Heart right ventricle (tissue), 16 donors: ENCODE measurements around the gene RIMBP2. TPM values are rescaled to one million over a fixed set of nuclear protein-coding genes. Genes with fewer than 3 reads are reported as not detected.

Source experiments
- ATAC-seq, 8 donors: fragments of 200-7000 bp; cut with Tn5 transposase; one replicate each; pipeline ENCODE4 v1.9.1; 2020; ENCODE audit warnings: mild to moderate bottlenecking in 8 of 8, moderate library complexity in 8 of 8, moderate number of reproducible peaks in 1 of 8
- DNase-seq, 2 donors: peaks; one replicate each; pipeline ENCODE4 v3.0.0-alpha.2; 2020
- H3K27ac ChIP-seq, 10 donors: fragments of 200-600 bp; sonication (generic) in 2 of 10; one replicate each; pipeline versions ENCODE4 v1.5.0 to v1.8.0; 2020 to 2022; ENCODE audit warnings: mild to moderate bottlenecking in 3 of 10
- H3K27me3 ChIP-seq, 7 donors: fragments of 200-600 bp; one replicate each; pipeline ENCODE4 v1.8.0; 2021 to 2022; ENCODE audit warnings: mild to moderate bottlenecking in 2 of 7
- H3K36me3 ChIP-seq, 9 donors: fragments of 200-600 bp; sonication (generic) in 1 of 9; one replicate each; pipeline versions ENCODE4 v1.5.0 to v1.8.0; 2020 to 2022; ENCODE audit warnings: mild to moderate bottlenecking in 2 of 9
- H3K4me1 ChIP-seq, 9 donors: fragments of 200-600 bp; sonication (generic) in 1 of 9; one replicate each; pipeline versions ENCODE4 v1.5.0 to v1.8.0; 2020 to 2022; ENCODE audit warnings: mild to moderate bottlenecking in 4 of 9
- H3K4me3 ChIP-seq, 10 donors: fragments of 200-600 bp; sonication (generic) in 2 of 10; one replicate each; pipeline versions ENCODE4 v1.5.0 to v1.8.0; 2020 to 2022; ENCODE audit warnings: mild to moderate bottlenecking in 7 of 10, moderate library complexity in 2 of 10
- H3K9me3 ChIP-seq, 11 donors: fragments of 200-600 bp in 10 of 11; sonication (generic) in 2 of 11; one replicate each; pipeline versions ENCODE4 v1.5.0 to v1.8.0; 2013 to 2022; ENCODE audit warnings: mild to moderate bottlenecking in 2 of 11, control low read depth in 1 of 11, moderate library complexity in 1 of 11
- WGBS, 2 donors: extraction: QIAGEN DNeasy Blood & Tissue Kit; methylation state at CpG; one replicate each; pipeline ENCODE4 v1.1.7; 2013; ENCODE audit warnings: inconsistent platforms in 1 of 2; 5-methylcytosine and 5-hydroxymethylcytosine counted together
- intact Hi-C, 10 donors: fragments of 100-400 bp; cut with DNase I; formaldehyde crosslinking; loops; one replicate each; pipeline versions ENCODE4 v1.11.1 to v1.14.2; 2022
- polyA plus RNA-seq, 2 donors: library from polyadenylated mRNA; stranded (reverse); fragments of 200-250 nt; gene quantifications; one replicate each; pipeline ENCODE4 v1.2.3, GENCODE V29; 2013
- total RNA-seq, 10 donors: library from RNA; stranded (reverse); fragmentation: NEBNext Ultra II Directional in 3 of 10; extraction: Animal tissue kit (Norgen Biotek cat#: 25700) in 3 of 10; gene quantifications; one replicate each; pipeline versions ENCODE4 v1.2.1 to v1.2.4, GENCODE V29; 2021 to 2023
- TF ChIP-seq, protein P1 (sequence below), 9 donors: fragments of 200-600 bp; sonication (generic) in 2 of 9; IDR thresholded peaks; one replicate each; pipeline versions ENCODE4 v1.5.0 to v1.8.0; 2021 to 2022; ENCODE audit warnings: antibody characterized with exemption in 9 of 9, mild to moderate bottlenecking in 5 of 9, moderate library complexity in 1 of 9
- donor health status: Arrhythmogenic right ventricular cardiomyopathy.
- donor health status: ischemic (EF 13 %, LVEDD 7.1; RV severe dilation, severe dysfunction).
- donor health status: healthy with polysubstance abuse.
- donor health status: DM: no; HTN: yes; CAD: no.
- donor health status: DM: no; HTN: no; CAD: no.
- donor health status: ischemic (EF 25% LVEDD 6.9; RV normal size, moderate dysfunction).
- donor health status: ischemic (EF 25% LVEDD 5.7; RV mildly dilated, moderate dysfunction).
- donor health status: healthy.
- donor health status: DM: yes; HTN: yes; CAD: no.
- donor health status: Ischemic cardiomyopathy.
- donor health status: ischemic (EF 35%, LVEDD 5.7; RV mildly dilated, moderate dysfunction).
- donor health status: nonischemic (EF 11% LVEDD 7.7; RV severe dilation, severe dysfunction).
- donor health status: DM: yes; HTN: yes; CAD: no.
- donor health status: PGD.
- donor health status: ischemic (EF 29% LVEDD 5.4; RV normal size, mild dysfunction).
- donor health status: nonischemic (EF 23%, LVEDD 6.1; RV moderate dilation, normal function).

The RIMBP2 gene
- total and polyA plus RNA-seq, 12 donors: 0.01 to 0.17 (median 0.05) TPM; not detected in 9

DNA sequence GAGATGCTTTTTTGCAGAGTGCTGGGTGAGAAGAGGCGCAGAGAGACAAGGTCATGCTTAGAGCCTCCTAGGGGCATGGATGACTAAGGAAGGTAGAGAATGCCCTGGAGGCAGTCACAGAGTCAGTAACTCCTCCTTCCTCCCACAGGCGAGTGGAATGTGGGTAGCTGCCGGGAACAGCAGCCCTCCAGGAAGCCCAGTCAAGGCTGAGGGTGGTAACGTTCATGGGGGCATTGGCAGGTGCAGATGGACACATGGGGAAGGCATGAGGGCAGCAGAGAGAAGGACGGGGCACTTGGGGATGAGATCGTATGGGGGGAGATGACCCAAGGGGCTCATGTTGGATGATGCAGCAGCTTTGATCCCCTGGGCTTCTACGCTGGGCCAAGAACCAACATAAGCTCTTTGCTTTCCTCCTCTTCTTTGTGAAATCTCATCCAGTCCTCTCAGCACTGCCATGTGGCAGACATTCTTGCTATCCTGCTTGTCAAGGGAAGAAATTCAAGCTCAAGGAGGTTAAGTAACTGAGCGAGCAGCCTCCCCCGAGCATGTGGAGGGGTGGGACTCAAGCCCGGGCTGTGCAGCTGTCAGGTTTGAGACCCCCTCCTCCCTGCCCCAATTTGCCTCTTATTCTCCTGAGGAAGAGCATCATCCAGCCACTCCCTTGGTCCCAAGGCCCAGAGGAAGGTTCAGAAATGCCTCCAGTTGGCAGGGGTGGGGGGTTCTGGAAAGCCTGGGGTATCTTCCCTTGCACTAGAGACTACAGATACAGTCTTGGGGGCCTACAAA is 190.5 kb downstream of the RIMBP2 start:
- H3K4me1 ChIP-seq: no peaks in the 10 kb centered on the region
- peaks cover 0 to 20% (median 11%) of the 10 kb centered on the region in 7 donors for H3K27me3 ChIP-seq
- H3K27ac ChIP-seq: no peak overlapping the region
- DNase-seq (no peak), ATAC-seq (no peak)
- no peak overlapping the region for H3K4me3 ChIP-seq
- H3K9me3 ChIP-seq: no peaks in the 10 kb centered on the region
- 73% methylated on average over 10 of the region's 10 CpGs for WGBS, 2 donors
- intact Hi-C loops: no loop called here
- no peaks in the 10 kb centered on the region for H3K36me3 ChIP-seq
- TF ChIP-seq, protein P1, sequence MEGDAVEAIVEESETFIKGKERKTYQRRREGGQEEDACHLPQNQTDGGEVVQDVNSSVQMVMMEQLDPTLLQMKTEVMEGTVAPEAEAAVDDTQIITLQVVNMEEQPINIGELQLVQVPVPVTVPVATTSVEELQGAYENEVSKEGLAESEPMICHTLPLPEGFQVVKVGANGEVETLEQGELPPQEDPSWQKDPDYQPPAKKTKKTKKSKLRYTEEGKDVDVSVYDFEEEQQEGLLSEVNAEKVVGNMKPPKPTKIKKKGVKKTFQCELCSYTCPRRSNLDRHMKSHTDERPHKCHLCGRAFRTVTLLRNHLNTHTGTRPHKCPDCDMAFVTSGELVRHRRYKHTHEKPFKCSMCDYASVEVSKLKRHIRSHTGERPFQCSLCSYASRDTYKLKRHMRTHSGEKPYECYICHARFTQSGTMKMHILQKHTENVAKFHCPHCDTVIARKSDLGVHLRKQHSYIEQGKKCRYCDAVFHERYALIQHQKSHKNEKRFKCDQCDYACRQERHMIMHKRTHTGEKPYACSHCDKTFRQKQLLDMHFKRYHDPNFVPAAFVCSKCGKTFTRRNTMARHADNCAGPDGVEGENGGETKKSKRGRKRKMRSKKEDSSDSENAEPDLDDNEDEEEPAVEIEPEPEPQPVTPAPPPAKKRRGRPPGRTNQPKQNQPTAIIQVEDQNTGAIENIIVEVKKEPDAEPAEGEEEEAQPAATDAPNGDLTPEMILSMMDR (IDR thresholded peaks at IDR 0.05): no peak

DNA sequence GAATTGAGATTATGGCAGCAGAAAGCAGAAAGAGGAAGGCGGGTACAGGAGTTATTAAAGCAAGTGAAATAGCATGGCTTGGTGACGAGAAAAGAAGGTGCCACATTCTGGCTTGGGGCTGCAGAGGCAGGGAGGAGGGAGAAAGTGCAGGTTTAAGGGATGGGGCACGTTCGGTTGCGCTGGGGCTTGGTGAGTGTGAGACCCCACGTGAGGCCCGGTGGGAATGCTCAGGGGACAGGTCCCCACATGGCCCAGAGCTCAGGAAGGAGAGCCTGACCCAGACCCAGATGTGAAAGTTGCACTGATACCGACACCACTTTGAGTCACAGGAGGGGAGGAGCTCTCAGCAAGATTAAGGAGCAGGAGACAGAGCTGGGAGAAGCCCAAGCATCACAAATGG is 191.3 kb downstream of the RIMBP2 start:
- Histone ChIP-seq H3K4me1 (no peaks in the 10 kb centered on the region), H3K4me3 (no peak overlapping the region), H3K36me3 (no peaks in the 10 kb centered on the region), H3K27me3 (peaks cover 0 to 16% (median 10%) of the 10 kb centered on the region in 7 donors), H3K27ac (no peak overlapping the region), H3K9me3 (no peaks in the 10 kb centered on the region)
- 64 to 72% methylated on average over 8 of the region's 8 CpGs for WGBS, 2 donors
- ATAC-seq (no peak), DNase-seq (no peak)
- intact Hi-C loops: no loop called here
- TF ChIP-seq, protein P1 (IDR thresholded peaks at IDR 0.05): no peak

DNA sequence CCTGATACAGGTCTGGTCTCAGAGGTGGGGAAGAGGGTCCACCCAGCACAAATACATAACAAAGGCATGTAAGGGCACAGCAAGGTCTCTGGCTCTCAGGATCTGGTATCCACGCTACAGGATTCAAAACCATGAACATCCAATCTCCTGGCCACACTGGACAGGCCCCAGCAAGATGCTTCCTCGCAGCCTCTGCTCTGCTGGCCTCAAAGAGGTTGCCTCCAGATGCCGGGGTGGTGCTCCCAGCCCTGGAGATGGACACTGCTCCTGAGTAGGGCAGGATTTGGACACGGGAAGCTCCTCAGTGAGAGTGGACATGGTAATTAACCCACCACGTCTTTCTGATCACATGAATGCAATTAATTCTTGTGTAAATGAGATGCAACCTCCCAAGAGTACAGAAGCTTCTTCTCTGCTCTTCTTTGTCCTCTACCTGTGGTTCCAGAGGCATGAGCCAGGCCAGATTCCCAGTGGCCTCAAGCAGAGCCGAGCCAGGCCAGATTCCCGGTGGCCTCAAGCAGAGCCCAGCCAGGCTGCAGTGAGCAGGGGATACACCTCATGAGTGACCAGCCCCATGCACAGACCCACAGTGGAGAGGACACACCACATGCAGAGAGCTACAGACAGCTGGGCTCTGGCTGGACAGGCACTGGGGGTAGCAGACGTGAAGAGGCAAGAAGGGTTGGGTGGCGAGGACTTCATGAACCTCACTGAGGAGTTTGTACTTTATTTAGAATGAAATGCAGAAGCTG is 192.1 kb downstream of the RIMBP2 start:
- no peak for DNase-seq
- H3K9me3 ChIP-seq: peaks cover 0 to 7% (median 0%) of the 10 kb centered on the region in 11 donors
- no peak for ATAC-seq
- H3K27me3 ChIP-seq: peaks cover 0 to 15% (median 5%) of the 10 kb centered on the region in 7 donors
- H3K4me1 ChIP-seq: no peaks in the 10 kb centered on the region
- intact Hi-C loops: no loop called here
- no peaks in the 10 kb centered on the region for H3K36me3 ChIP-seq
- H3K4me3 ChIP-seq: no peak overlapping the region
- TF ChIP-seq, protein P1 (IDR thresholded peaks at IDR 0.05): no peak
- H3K27ac ChIP-seq: no peak overlapping the region
- WGBS, 2 donors: 61 to 65% methylated on average over 9 of the region's 9 CpGs

DNA sequence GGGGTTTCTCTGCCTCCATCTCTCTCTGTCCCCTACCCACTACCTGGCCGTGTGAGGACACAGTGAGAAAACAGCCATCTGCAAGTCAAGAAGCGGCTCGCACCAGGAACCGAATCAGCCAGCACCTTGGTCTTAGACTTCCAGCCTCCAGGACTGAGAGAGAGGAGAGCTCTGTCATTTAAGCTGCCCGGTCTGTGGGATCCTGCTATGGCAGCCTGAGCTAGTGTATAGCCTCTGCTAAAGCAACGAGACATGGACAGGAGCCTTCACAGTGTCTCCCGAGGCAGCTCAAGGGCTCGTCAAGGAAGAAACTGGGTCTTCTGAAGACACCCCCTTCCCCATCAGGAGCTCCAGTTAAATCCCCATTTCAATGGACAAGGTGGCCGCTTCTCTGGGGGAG is 192.9 kb downstream of the RIMBP2 start:
- H3K27ac ChIP-seq: no peak overlapping the region
- H3K4me3 ChIP-seq: no peak overlapping the region
- peaks cover 0 to 21% (median 5%) of the 10 kb centered on the region in 7 donors for H3K27me3 ChIP-seq
- TF ChIP-seq, protein P1 (IDR thresholded peaks at IDR 0.05): no peak
- H3K4me1 ChIP-seq: no peaks in the 10 kb centered on the region
- no peak for ATAC-seq
- DNase-seq: no peak
- H3K36me3 ChIP-seq: no peaks in the 10 kb centered on the region
- intact Hi-C loops: no loop called here
- peaks cover 0 to 15% (median 4%) of the 10 kb centered on the region in 11 donors for H3K9me3 ChIP-seq
- 80 to 81% methylated on average over 9 of the region's 9 CpGs for WGBS, 2 donors
